ENCODE measurements around the gene SACM1L. TPM values are rescaled to one million over a fixed set of nuclear protein-coding genes. Genes with fewer than 3 reads are reported as not detected.

SACM1L gene
- total RNA-seq, 1 donor from 2014 or later, result 39.4 TPM

Other genes with a start within 250 kb of the SACM1L start
- 27.2 and 28.4 TPM in 2 replicates for gene LIMD1, start 94.6 kb upstream of the SACM1L start, total RNA-seq
- not detected in 2 replicates for gene SLC6A20, start 107.1 kb downstream of the SACM1L start, total RNA-seq
- gene LZTFL1, start 152.7 kb downstream of the SACM1L start, total RNA-seq, result 20.6 and 25.9 TPM in 2 replicates
- gene CCR9, start 197.1 kb downstream of the SACM1L start, total RNA-seq, result not detected in 2 replicates